Endothelial cell of umbilical vein (primary cell): ENCODE results near the gene ADAMTS19. TPM values are rescaled to one million over a fixed set of nuclear protein-coding genes. Genes with fewer than 3 reads are reported as not detected.

Experiments
- BruUV-seq: library from RNA; stranded (reverse); fragments of 400-500 nt; replicated peaks from 2 replicates; lab custom pipeline; 2021; lab: Mats Ljungman, UMichigan
- CTCF ChIA-PET: fragments of 300-600, 350-600 bp; sonication (Branson Sonifier 250); formaldehyde crosslinking; loops from one replicate; lab custom pipeline; 2021; ENCODE audit warnings: antibody characterized with exemption, inconsistent platforms; lab: Charles Lee
- POLR2A ChIA-PET: fragments of 300-600, 350-600 bp; sonication (Branson Sonifier 250); formaldehyde crosslinking; loops from one replicate; lab custom pipeline; 2021; ENCODE audit warnings: antibody characterized with exemption, inconsistent platforms; lab: Charles Lee
- DNase-seq: peaks from one replicate; pipeline ENCODE4 v3.0.0-alpha.2; 2011; ENCODE audit warnings: low read depth, low spot score
- FAIRE-seq: peaks from 2 replicates; lab custom pipeline; 2011; peaks lifted over from hg19 to GRCh38; lab: Jason Lieb, UNC
- H2AFZ ChIP-seq: 2 replicates; pipeline ENCODE4 v1.6.0; 2012; ENCODE audit warnings: low read depth, low read length, control low read depth, inconsistent platforms
- H3K27ac ChIP-seq: 2 replicates; pipeline ENCODE4 v1.5.1; 2011; ENCODE audit warnings: low read depth, mild to moderate bottlenecking, control low read depth, low read length, moderate library complexity; ENCODE audit not compliant: insufficient read depth
- H3K27me3 ChIP-seq, 2 experiments: 2 replicates each; pipeline versions ENCODE4 v1.6.0 to v1.6.1; 2011; ENCODE audit warnings: low read length in 2 of 2, mixed read lengths in 1 of 2; ENCODE audit not compliant: control insufficient read depth in 2 of 2, insufficient read depth in 2 of 2
- H3K36me3 ChIP-seq, 2 experiments: 2 replicates in 1 of 2; 3 replicates in 1 of 2; pipeline ENCODE4 v1.5.1; 2011; ENCODE audit warnings: low read length in 2 of 2, mild to moderate bottlenecking in 1 of 2, moderate library complexity in 1 of 2; ENCODE audit not compliant: control insufficient read depth in 2 of 2, insufficient read depth in 2 of 2; ENCODE audit errors: extremely low read depth in 1 of 2
- H3K4me1 ChIP-seq: 3 replicates; pipeline ENCODE4 v1.5.1; 2011; ENCODE audit warnings: mild to moderate bottlenecking, low read length; ENCODE audit not compliant: control insufficient read depth, insufficient read depth; ENCODE audit errors: extremely low read depth
- H3K4me2 ChIP-seq: 2 replicates; pipeline ENCODE4 v1.6.1; 2011; ENCODE audit warnings: low read length, control low read depth, mixed read lengths; ENCODE audit not compliant: insufficient read depth
- H3K4me3 ChIP-seq, 3 experiments: fragments of 200-600 bp in 1 of 3; sonication (generic), shearing (Covaris generic) in 1 of 3; replicated peaks in 1 of 3; 2 replicates each; pipeline ENCODE4 v1.5.1; 2011 to 2016; ENCODE audit warnings: control low read depth in 3 of 3, low read length in 3 of 3, mild to moderate bottlenecking in 2 of 3, inconsistent platforms in 1 of 3, low read depth in 1 of 3, moderate library complexity in 1 of 3; ENCODE audit not compliant: insufficient read depth in 1 of 3
- H3K79me2 ChIP-seq: 2 replicates; pipeline ENCODE4 v1.6.0; 2012; ENCODE audit warnings: low read length, inconsistent platforms; ENCODE audit not compliant: control insufficient read depth, insufficient read depth
- H3K9ac ChIP-seq: replicated peaks from 2 replicates; pipeline ENCODE3; 2011; ENCODE audit warnings: low read length, control low read depth; ENCODE audit not compliant: insufficient read depth; ENCODE audit errors: extremely low read depth
- H3K9me1 ChIP-seq: replicated peaks from 3 replicates; pipeline ENCODE4 v1.6.0; 2011; ENCODE audit warnings: mild to moderate bottlenecking, low read length; ENCODE audit not compliant: control insufficient read depth, insufficient read depth; ENCODE audit errors: extremely low read depth
- H3K9me3 ChIP-seq: replicated peaks from 2 replicates; pipeline ENCODE4 v1.5.1; 2012; ENCODE audit warnings: low read length, inconsistent platforms; ENCODE audit not compliant: control insufficient read depth, insufficient read depth
- H4K20me1 ChIP-seq: replicated peaks from 2 replicates; pipeline ENCODE3; 2011; ENCODE audit warnings: mild to moderate bottlenecking, low read length; ENCODE audit not compliant: control insufficient read depth, insufficient read depth; ENCODE audit errors: extremely low read depth
- EZH2 ChIP-seq: IDR thresholded peaks from 2 replicates; pipeline ENCODE4 v1.6.1; 2012; ENCODE audit warnings: borderline replicate concordance, low read depth, mild to moderate bottlenecking, moderate library complexity, low read length, inconsistent platforms; ENCODE audit not compliant: severe bottlenecking
- FOS ChIP-seq: IDR thresholded peaks from 2 replicates; pipeline ENCODE4 v1.6.1; 2011; ENCODE audit warnings: mild to moderate bottlenecking, low read length, moderate library complexity, borderline replicate concordance; ENCODE audit not compliant: insufficient read depth
- GATA2 ChIP-seq: IDR thresholded peaks from 2 replicates; pipeline ENCODE4 v1.7.0; 2011; ENCODE audit warnings: low read depth, mild to moderate bottlenecking, moderate library complexity, mixed read lengths, low read length; ENCODE audit not compliant: insufficient read length, insufficient read depth
- JUN ChIP-seq: IDR thresholded peaks from 2 replicates; pipeline ENCODE4 v1.6.1; 2011; ENCODE audit warnings: borderline replicate concordance, low read depth; ENCODE audit not compliant: insufficient read length, insufficient read depth
- MYC ChIP-seq: IDR thresholded peaks from one replicate; pipeline ENCODE4 v1.6.1; 2011; ENCODE audit warnings: mild to moderate bottlenecking, low read depth, low read length
- POLR2A ChIP-seq: IDR thresholded peaks from 2 replicates; pipeline ENCODE4 v1.6.1; 2012; ENCODE audit warnings: low read depth, mild to moderate bottlenecking, control low read depth, low read length
- POLR2AphosphoS5 ChIP-seq: IDR thresholded peaks from 2 replicates; pipeline ENCODE4 v1.6.1; 2012; ENCODE audit warnings: low read depth, mild to moderate bottlenecking, control low read depth, low read length, moderate library complexity; ENCODE audit not compliant: insufficient read depth
- dilution Hi-C: fragments of 300-500 bp; cut with MboI; formaldehyde crosslinking; loops from one replicate; pipeline ENCODE4 v1.15.0; 2019; ENCODE audit warnings: low sequenced_read_pairs; ENCODE audit not compliant: extremely low pct_ligation_motif_present
- intact Hi-C: fragments of 100-400 bp; cut with micrococcal nuclease; formaldehyde crosslinking; loops from one replicate; pipeline ENCODE4 v1.10.0; 2022
- polyA plus RNA-seq, 4 experiments: library from polyadenylated mRNA; depleted of rRNA in 3 of 4; stranded (reverse) in 3 of 4; unstranded in 1 of 4; fragments of >200 nt; gene quantifications; 2 replicates each; pipeline versions ENCODE4 v1.2.1 to v1.2.3, GENCODE V29; 2011 to 2012; ENCODE audit warnings: missing spikeins in 1 of 4
- total RNA-seq: library from RNA; stranded (reverse); gene quantifications from 2 replicates; pipeline ENCODE4 v1.2.3, GENCODE V29; 2021
- TF ChIP-seq, protein P1 (sequence below): IDR thresholded peaks from 2 replicates; pipeline ENCODE4 v1.6.1; 2011; ENCODE audit not compliant: insufficient read depth, insufficient read length
- TF ChIP-seq, protein P2 (sequence below), 2 donors: IDR thresholded peaks; 1 replicate in 1 of 2; 2 replicates in 1 of 2; pipeline ENCODE4 v1.5.1; 2011; ENCODE audit warnings: low read length in 2 of 2, mild to moderate bottlenecking in 2 of 2, moderate library complexity in 2 of 2, control low read depth in 1 of 2, inconsistent platforms in 1 of 2, low read depth in 1 of 2; ENCODE audit not compliant: insufficient read depth in 1 of 2; ENCODE audit errors: extremely low read depth in 1 of 2

The ADAMTS19 gene
- total and polyA plus RNA-seq, 2 donors (not counting 3 experiments of a cell fraction or from before 2014, with no cell fraction given), result not detected

DNA sequence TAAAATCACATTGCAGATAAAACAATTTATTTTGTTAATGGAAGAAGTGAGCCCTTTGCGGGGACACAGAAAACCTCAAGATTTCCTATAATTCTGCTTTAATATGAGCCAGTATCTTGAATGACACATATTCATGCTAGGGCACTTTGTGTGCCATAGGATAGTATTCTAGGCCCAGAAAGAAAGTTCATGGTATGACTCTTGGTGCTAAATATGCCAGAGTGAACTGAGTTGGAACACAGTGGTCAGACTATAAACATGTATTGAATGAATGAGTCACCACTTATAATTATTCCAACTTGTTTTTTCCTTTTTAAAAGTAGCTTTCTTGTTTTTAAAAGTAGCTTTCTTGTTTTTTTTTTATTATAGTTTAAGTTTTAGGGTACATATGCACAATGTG is 46.0 kb downstream of the ADAMTS19 start:
- no peaks in the 10 kb centered on the region for H3K4me1 ChIP-seq
- no peak overlapping the region for H3K4me3 ChIP-seq
- H3K27ac ChIP-seq, result no peak overlapping the region
- H3K9ac ChIP-seq, result no peak overlapping the region
- H2AFZ ChIP-seq, result no peak overlapping the region
- FAIRE-seq, result no peak
- H3K79me2 ChIP-seq, result no peaks in the 10 kb centered on the region
- ChIA-PET CTCF (no interaction called here), POLR2A (no interaction called here)
- TF ChIP-seq FOS (no peak), MYC (no peak), EZH2 (no peak), JUN (no peak)
- TF ChIP-seq, protein P1, sequence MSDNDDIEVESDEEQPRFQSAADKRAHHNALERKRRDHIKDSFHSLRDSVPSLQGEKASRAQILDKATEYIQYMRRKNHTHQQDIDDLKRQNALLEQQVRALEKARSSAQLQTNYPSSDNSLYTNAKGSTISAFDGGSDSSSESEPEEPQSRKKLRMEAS, result no peak
- TF ChIP-seq, protein P2, sequence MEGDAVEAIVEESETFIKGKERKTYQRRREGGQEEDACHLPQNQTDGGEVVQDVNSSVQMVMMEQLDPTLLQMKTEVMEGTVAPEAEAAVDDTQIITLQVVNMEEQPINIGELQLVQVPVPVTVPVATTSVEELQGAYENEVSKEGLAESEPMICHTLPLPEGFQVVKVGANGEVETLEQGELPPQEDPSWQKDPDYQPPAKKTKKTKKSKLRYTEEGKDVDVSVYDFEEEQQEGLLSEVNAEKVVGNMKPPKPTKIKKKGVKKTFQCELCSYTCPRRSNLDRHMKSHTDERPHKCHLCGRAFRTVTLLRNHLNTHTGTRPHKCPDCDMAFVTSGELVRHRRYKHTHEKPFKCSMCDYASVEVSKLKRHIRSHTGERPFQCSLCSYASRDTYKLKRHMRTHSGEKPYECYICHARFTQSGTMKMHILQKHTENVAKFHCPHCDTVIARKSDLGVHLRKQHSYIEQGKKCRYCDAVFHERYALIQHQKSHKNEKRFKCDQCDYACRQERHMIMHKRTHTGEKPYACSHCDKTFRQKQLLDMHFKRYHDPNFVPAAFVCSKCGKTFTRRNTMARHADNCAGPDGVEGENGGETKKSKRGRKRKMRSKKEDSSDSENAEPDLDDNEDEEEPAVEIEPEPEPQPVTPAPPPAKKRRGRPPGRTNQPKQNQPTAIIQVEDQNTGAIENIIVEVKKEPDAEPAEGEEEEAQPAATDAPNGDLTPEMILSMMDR (IDR thresholded peaks at IDR 0.05; ENCODE audit: extremely low read depth in 1 of 2, insufficient read depth in 1 of 2, low read depth in 1 of 2, low read length in 2 of 2), result no peak
- no peak for DNase-seq
- H3K9me3 ChIP-seq, result no peaks in the 10 kb centered on the region
- no TSS peak for BruUV-seq
- no peaks in the 10 kb centered on the region for H3K27me3 ChIP-seq
- H3K9me1 ChIP-seq, result no peaks in the 10 kb centered on the region
- intact Hi-C loops (no loop called here), dilution Hi-C loops (no loop called here)
- no peaks in the 10 kb centered on the region for H3K36me3 ChIP-seq
- no peak overlapping the region for H3K4me2 ChIP-seq
- no peaks in the 10 kb centered on the region for H4K20me1 ChIP-seq

DNA sequence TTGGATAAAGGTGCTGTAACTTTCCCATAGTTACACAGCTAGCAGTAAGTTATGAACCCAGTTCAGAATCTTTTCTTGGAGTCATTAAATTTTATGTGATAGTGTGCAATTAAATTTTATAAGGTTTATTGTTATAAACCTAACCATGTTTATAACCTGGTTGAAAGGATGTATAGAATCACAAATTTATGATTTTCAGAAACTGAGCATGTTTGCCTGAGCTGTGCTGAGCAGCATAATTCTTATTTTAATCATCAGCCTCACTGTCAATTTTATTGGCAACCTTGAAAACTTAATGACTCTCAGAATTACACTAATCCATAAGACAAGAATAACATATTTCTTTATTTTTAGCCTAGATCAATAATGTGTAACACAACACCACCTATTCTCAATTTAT is 46.9 kb downstream of the ADAMTS19 start:
- Histone ChIP-seq H2AFZ (no peak overlapping the region), H3K9ac (no peak overlapping the region), H4K20me1 (no peaks in the 10 kb centered on the region), H3K4me2 (no peak overlapping the region), H3K36me3 (no peaks in the 10 kb centered on the region), H3K27ac (no peak overlapping the region), H3K79me2 (no peaks in the 10 kb centered on the region), H3K27me3 (no peaks in the 10 kb centered on the region), H3K9me3 (no peaks in the 10 kb centered on the region), H3K4me1 (no peaks in the 10 kb centered on the region), H3K9me1 (no peaks in the 10 kb centered on the region), H3K4me3 (no peak overlapping the region)
- dilution Hi-C loops, result no loop called here
- no TSS peak for BruUV-seq
- DNase-seq, result no peak
- POLR2A ChIA-PET, result no interaction called here
- TF ChIP-seq MYC (no peak), POLR2A (no peak), JUN (no peak), POLR2AphosphoS5 (no peak), FOS (no peak), EZH2 (no peak), GATA2 (no peak)
- TF ChIP-seq, protein P1, result no peak
- TF ChIP-seq, protein P2 (IDR thresholded peaks at IDR 0.05; ENCODE audit: extremely low read depth in 1 of 2, insufficient read depth in 1 of 2, low read depth in 1 of 2, low read length in 2 of 2), result no peak
- intact Hi-C loops, result no loop called here
- FAIRE-seq, result no peak
- CTCF ChIA-PET, result no interaction called here
